CD8-positive, alpha-beta memory T cell (primary cell): Measurements from ENCODE around the gene DTNB. TPM values are rescaled to one million over a fixed set of nuclear protein-coding genes. Genes with fewer than 3 reads are reported as not detected.

Source experiments
- CTCF ChIA-PET: fragments of 350-600 bp; sonication (Branson Sonifier 250); formaldehyde crosslinking; loops from one replicate; lab custom pipeline; 2021; ENCODE audit warnings: antibody characterized with exemption; lab: Charles Lee
- POLR2A ChIA-PET: fragments of 350-600 bp; sonication (Branson Sonifier 250); formaldehyde crosslinking; loops from one replicate; lab custom pipeline; 2021; ENCODE audit warnings: antibody characterized with exemption; lab: Charles Lee
- DNase-seq, 5 donors: peaks; one replicate each; pipeline versions ENCODE4 v3.0.0 to v3.0.0-alpha.2; 2020 to 2022; ENCODE audit warnings: mixed read lengths in 1 of 5
- H3K27ac ChIP-seq: one replicate; pipeline ENCODE4 v1.7.0; 2013; ENCODE audit warnings: low read depth, mild to moderate bottlenecking, low read length, moderate library complexity
- H3K27me3 ChIP-seq: 2 replicates; pipeline ENCODE4 v1.7.0; 2013; ENCODE audit warnings: low read length, mild to moderate bottlenecking; ENCODE audit not compliant: insufficient read depth, poor library complexity, severe bottlenecking
- H3K36me3 ChIP-seq: 2 replicates; pipeline ENCODE4 v1.7.0; 2013; ENCODE audit warnings: mild to moderate bottlenecking, low read length, moderate library complexity; ENCODE audit not compliant: insufficient read depth
- H3K4me1 ChIP-seq: 2 replicates; pipeline ENCODE4 v1.7.0; 2013; ENCODE audit warnings: mild to moderate bottlenecking, low read length, moderate library complexity; ENCODE audit not compliant: insufficient read depth
- H3K4me3 ChIP-seq: 2 replicates; pipeline ENCODE4 v1.7.0; 2013; ENCODE audit warnings: mild to moderate bottlenecking, low read length
- H3K9me3 ChIP-seq: 2 replicates; pipeline ENCODE4 v1.7.0; 2013; ENCODE audit warnings: mild to moderate bottlenecking, low read length
- H3K27ac Mint-ChIP-seq, 8 donors: one replicate each; pipeline ENCODE4 v1.8.0; 2020 to 2021; ENCODE audit warnings: mixed read lengths in 8 of 8, mild to moderate bottlenecking in 6 of 8, inconsistent platforms in 3 of 8, moderate library complexity in 3 of 8
- H3K27me3 Mint-ChIP-seq, 2 donors: one replicate each; pipeline ENCODE4 v1.8.0; 2020 to 2021; ENCODE audit warnings: mixed read lengths in 2 of 2, mild to moderate bottlenecking in 1 of 2, moderate library complexity in 1 of 2
- H3K36me3 Mint-ChIP-seq, 3 donors: one replicate each; pipeline ENCODE4 v1.8.0; 2020 to 2021; ENCODE audit warnings: mixed read lengths in 3 of 3, inconsistent platforms in 1 of 3, mild to moderate bottlenecking in 1 of 3
- H3K4me1 Mint-ChIP-seq, 3 donors: one replicate each; pipeline ENCODE4 v1.8.0; 2020 to 2021; ENCODE audit warnings: mixed read lengths in 3 of 3, inconsistent platforms in 1 of 3, mild to moderate bottlenecking in 1 of 3
- H3K4me3 Mint-ChIP-seq, 7 donors: one replicate each; pipeline ENCODE4 v1.8.0; 2020 to 2021; ENCODE audit warnings: mixed read lengths in 7 of 7, mild to moderate bottlenecking in 6 of 7, moderate library complexity in 4 of 7, inconsistent platforms in 2 of 7
- H3K9me3 Mint-ChIP-seq, 5 donors: one replicate each; pipeline ENCODE4 v1.8.0; 2020 to 2022; ENCODE audit warnings: mixed read lengths in 5 of 5, mild to moderate bottlenecking in 3 of 5, moderate library complexity in 2 of 5, inconsistent platforms in 1 of 5
- polyA plus RNA-seq: library from polyadenylated mRNA; unstranded; fragments of 300-500 nt; fragmentation: Illumina TruSeq; gene quantifications from one replicate; pipeline ENCODE4 v1.2.3, GENCODE V29; 2021
- total RNA-seq, 2 experiments: library from RNA; stranded (reverse); gene quantifications; one replicate each; pipeline ENCODE4 v1.2.3, GENCODE V29; 2021

DTNB gene
- total and polyA plus RNA-seq, 3 experiments from 2014 or later, result 15.2 to 19.4 (median 16.8) TPM

DNA sequence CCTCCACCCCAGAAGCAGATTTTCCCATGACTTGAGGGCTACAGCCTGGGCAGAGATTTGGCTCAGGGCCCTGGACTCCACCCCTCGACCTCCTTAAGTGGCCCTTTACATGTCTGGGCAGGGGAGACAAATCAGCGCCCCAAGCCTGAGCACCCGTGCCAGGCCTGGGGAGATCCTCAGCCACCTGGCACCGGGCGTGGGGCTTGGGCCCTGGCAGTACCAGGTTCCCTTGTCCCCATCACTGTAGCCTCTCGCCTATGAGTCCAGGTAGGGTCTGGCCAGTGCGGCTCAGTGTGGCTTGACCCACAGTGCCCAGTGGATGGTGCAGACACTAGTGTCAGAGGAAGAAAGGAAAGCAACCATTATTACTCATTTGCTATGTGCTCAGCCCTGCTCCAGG lies 309.6 kb downstream of the DTNB start:
- Histone ChIP-seq H3K27ac (no peak overlapping the region), H3K27me3 (no peaks in the 10 kb centered on the region), H3K4me1 (peaks cover 16% of the 10 kb centered on the region), H3K4me3 (no peak overlapping the region), H3K36me3 (no peaks in the 10 kb centered on the region), H3K9me3 (no peaks in the 10 kb centered on the region)
- POLR2A ChIA-PET, result interaction anchor here (2.3 kb wide), 1 partner anchor 90 kb away, joined by 14 read pairs; no protein-coding TSS in a partner anchor
- H3K36me3 Mint-ChIP-seq, result peaks cover 0 to 2% (median 2%) of the 10 kb centered on the region in 3 donors
- no peaks in the 10 kb centered on the region for H3K9me3 Mint-ChIP-seq
- peak overlapping the region in 4 of 8 donors; percentile 22 to 82 (median 65) for H3K27ac Mint-ChIP-seq
- peak overlapping the region in 6 of 7 donors; percentile 47 to 88 (median 58) for H3K4me3 Mint-ChIP-seq
- CTCF ChIA-PET, result interaction anchor here (2.8 to 3.2 kb wide), 2 partner anchors 11 to 49 kb away, joined by 16 to 116 read pairs; no protein-coding TSS in a partner anchor
- no peak for DNase-seq
- H3K27me3 Mint-ChIP-seq, result no peaks in the 10 kb centered on the region
- H3K4me1 Mint-ChIP-seq, result peaks cover 22 to 30% (median 23%) of the 10 kb centered on the region in 3 donors

DNA sequence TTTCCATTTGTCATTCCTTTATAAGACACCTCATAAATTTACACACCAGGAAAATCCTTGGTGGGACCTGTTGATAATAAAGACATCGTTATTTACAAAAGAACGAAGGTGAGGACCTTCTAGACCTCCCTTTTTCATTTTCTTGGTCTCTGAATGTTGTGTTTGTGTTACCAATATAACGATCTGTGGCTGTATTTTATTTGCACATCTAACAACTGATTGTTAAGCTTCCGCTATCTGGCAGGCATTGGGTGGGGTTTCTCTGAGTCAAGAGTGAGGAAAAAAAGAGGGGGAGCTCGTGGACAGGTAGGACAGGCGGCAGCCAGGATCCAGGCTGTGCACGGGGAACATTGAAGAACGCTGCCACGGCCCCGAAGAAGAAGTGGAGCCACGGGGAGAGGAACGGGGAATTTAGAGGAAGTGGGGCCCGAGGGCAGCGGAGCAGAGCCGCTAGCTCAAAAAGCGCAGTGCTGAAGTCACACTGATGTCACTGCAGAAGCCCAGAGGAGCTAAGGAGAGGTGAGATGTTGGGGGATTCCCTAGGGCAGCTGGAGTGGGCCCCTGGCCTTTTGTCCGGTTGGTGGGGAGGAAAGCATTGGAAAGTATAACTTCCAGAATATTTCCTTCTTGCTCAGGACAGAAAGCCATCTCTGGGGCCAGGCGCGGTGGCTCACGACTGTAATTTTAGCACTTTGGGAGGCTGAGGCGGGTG lies 310.8 kb downstream of the DTNB start:
- Mint-ChIP-seq H3K27ac (peak overlapping the region; percentile 84 to 99 (median 94)), H3K4me1 (peaks cover 22 to 30% (median 23%) of the 10 kb centered on the region in 3 donors), H3K36me3 (peaks cover 0 to 2% (median 2%) of the 10 kb centered on the region in 3 donors), H3K4me3 (peak overlapping the region; percentile 86 to 95 (median 92)), H3K27me3 (no peaks in the 10 kb centered on the region), H3K9me3 (no peaks in the 10 kb centered on the region)
- peak; percentile 57 to 76 (median 58) for DNase-seq
- no peaks in the 10 kb centered on the region for H3K27me3 ChIP-seq
- POLR2A ChIA-PET, result interaction anchor here (0.6 to 2.3 kb wide), 20 partner anchors 11 to 1436 kb away, joined by 3 to 25 read pairs (median 4); partner anchors contain the start of gene ATAD2B
- H3K4me3 ChIP-seq, result peak overlapping the region; percentile 88
- H3K9me3 ChIP-seq, result no peaks in the 10 kb centered on the region
- peak overlapping the region; percentile 69 for H3K27ac ChIP-seq
- H3K4me1 ChIP-seq, result peaks cover 16% of the 10 kb centered on the region
- no peaks in the 10 kb centered on the region for H3K36me3 ChIP-seq
- CTCF ChIA-PET, result interaction anchor here (0.6 to 3.2 kb wide), 40 partner anchors 9 to 380 kb away, joined by 3 to 116 read pairs (median 6); partner anchors contain the start of gene DNMT3A

DNA sequence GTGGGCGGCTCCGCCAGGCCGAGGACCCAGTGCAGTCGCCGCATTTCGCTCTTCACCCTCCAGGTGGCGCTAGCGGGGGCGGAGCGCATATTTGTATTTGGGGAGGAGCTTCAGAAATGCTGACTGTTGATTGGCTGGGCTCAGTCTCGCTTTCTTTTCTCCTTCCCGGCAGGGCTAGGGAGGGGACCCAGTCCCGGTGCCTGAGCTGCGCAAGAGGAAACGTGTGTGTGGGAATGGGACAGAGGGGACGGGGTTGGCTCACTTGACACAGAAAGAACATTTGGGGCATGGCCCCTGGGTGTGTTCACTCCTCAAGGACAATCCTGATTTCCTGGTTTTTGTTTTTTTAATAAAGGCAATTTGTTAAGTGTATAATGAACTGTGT lies 311.3 kb downstream of the DTNB start:
- H3K9me3 ChIP-seq, result no peaks in the 10 kb centered on the region
- DNase-seq, result peak; percentile 88 to 95 (median 92)
- Mint-ChIP-seq H3K27ac (peak overlapping the region; percentile 84 to 99 (median 94)), H3K36me3 (peaks cover 0 to 2% (median 2%) of the 10 kb centered on the region in 3 donors), H3K4me3 (peak overlapping the region; percentile 86 to 95 (median 92)), H3K9me3 (no peaks in the 10 kb centered on the region), H3K4me1 (peaks cover 22 to 30% (median 23%) of the 10 kb centered on the region in 3 donors), H3K27me3 (no peaks in the 10 kb centered on the region)
- no peaks in the 10 kb centered on the region for H3K36me3 ChIP-seq
- peak overlapping the region; percentile 88 for H3K4me3 ChIP-seq
- ChIA-PET POLR2A (interaction anchor here (0.6 to 2.3 kb wide), 15 partner anchors 11 to 1435 kb away, joined by 3 to 25 read pairs (median 5); partner anchors contain the start of gene ATAD2B), CTCF (interaction anchor here (0.6 to 3.2 kb wide), 39 partner anchors 9 to 380 kb away, joined by 3 to 116 read pairs (median 6); partner anchors contain the start of gene DNMT3A)
- peaks cover 16% of the 10 kb centered on the region for H3K4me1 ChIP-seq
- H3K27ac ChIP-seq, result peak overlapping the region; percentile 69
- no peaks in the 10 kb centered on the region for H3K27me3 ChIP-seq

DNA sequence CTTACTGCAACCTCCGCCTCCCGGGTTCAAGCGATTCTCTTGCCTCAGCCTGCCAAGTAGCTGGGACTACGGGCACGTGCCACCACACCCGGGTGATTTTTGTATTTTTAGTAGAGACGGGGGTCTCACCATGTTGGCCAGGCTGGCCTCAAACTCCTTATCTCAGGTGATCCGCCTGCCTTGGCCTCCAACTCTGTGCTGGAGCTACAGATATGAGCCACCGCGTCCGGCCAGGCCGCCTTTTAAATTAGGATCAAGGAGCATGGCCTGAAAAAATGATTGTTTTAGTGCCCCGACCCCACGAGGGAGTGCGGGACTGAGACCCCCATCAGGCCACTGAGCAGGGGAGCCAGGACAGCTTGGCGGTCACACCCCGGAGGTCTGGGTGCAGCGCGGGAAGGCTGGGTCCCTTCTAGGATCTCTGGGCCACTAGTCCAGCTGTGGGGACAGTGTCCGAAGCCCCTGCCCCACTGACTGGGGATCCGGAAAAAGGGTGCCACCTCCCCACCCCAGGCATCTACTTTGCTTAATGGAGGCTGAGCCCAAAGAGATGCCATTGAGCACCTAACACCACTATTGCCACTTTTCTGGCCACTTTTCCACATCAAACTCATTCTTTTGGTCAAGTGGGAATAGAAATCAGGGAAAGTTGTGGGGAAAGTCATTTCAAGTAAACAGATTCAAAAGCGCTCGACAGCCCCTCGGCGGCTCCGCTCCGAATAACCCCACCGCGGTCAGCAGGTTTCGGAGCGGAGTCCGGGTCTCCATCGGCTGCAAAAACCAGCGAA lies 311.9 kb downstream of the DTNB start:
- ChIA-PET CTCF (interaction anchor here (0.6 to 3.2 kb wide), 35 partner anchors 8 to 379 kb away, joined by 3 to 116 read pairs (median 6); partner anchors contain the start of gene DNMT3A), POLR2A (interaction anchor here (0.6 to 2.3 kb wide), 13 partner anchors 12 to 110 kb away, joined by 3 to 25 read pairs (median 6); no protein-coding TSS in a partner anchor)
- Histone ChIP-seq H3K9me3 (no peaks in the 10 kb centered on the region), H3K36me3 (no peaks in the 10 kb centered on the region), H3K27ac (no peak overlapping the region), H3K4me3 (peak overlapping the region; percentile 33), H3K27me3 (no peaks in the 10 kb centered on the region), H3K4me1 (peaks cover 16% of the 10 kb centered on the region)
- DNase-seq, result no peak
- H3K27me3 Mint-ChIP-seq, result peaks cover 0 to 1% of the 10 kb centered on the region in 2 donors
- H3K27ac Mint-ChIP-seq, result peak overlapping the region in 4 of 8 donors; percentile 84 to 99 (median 94)
- peak overlapping the region; percentile 86 to 95 (median 92) for H3K4me3 Mint-ChIP-seq
- no peaks in the 10 kb centered on the region for H3K9me3 Mint-ChIP-seq
- peaks cover 22 to 30% (median 23%) of the 10 kb centered on the region in 3 donors for H3K4me1 Mint-ChIP-seq
- H3K36me3 Mint-ChIP-seq, result peaks cover 0 to 2% (median 2%) of the 10 kb centered on the region in 3 donors

DNA sequence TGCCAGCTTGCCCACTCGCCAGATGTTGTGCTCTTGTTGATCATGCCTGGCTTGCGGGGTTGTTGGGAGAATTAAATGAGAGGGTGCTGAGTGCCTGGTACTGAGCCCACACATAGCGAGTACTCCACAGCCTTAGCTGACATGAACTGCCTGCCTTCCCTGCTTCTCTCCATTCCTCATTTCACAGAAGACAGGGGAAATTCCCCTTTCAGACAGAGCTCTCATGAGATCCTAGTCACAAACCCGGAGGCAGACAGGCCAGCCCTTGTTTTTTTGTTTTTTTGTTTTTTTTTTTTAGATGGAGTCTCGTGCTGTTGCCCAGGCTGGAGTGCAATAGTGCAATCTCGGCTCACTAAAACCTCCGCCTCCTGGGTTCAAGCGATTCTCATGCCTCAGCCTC lies 314.5 kb downstream of the DTNB start:
- Mint-ChIP-seq H3K4me3 (no peak overlapping the region), H3K27ac (no peak overlapping the region), H3K36me3 (peaks cover 0 to 2% (median 0%) of the 10 kb centered on the region in 3 donors), H3K4me1 (peaks cover 12 to 18% (median 15%) of the 10 kb centered on the region in 3 donors), H3K27me3 (peaks cover 1 to 4% of the 10 kb centered on the region in 2 donors), H3K9me3 (no peaks in the 10 kb centered on the region)
- ChIA-PET POLR2A (no interaction called here), CTCF (no interaction called here)
- H3K4me1 ChIP-seq, result peaks cover 16% of the 10 kb centered on the region
- no peak for DNase-seq
- no peaks in the 10 kb centered on the region for H3K36me3 ChIP-seq
- no peak overlapping the region for H3K4me3 ChIP-seq
- no peaks in the 10 kb centered on the region for H3K27me3 ChIP-seq
- H3K9me3 ChIP-seq, result no peaks in the 10 kb centered on the region
- H3K27ac ChIP-seq, result no peak overlapping the region

DNA sequence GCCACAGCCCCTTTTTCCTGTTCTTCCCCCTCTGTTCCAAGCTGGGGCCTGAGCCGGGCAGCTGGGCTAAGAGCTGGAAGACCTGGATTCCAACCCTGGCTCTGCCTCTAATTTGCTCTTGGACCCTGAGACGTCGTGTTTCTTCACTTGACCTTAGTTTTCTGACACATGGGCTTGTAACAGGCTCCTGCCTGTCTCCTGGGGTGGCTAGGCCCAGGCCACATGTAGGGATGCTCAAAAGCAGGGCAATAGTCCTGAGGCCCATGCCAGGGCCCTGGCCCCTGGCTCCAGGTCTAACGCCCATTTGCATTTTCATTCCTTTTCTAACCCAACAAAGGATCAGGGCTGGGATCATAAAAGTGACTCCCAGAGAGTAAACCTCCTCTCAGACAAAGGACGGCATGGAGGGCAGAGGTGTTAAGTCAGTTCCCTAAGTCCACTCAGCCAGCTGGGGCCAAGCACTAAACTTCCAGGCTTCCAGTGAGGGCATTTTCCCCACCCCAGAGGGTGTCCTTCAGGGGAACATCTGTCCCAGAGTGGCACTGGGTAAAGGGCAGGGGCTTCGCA lies 315.0 kb downstream of the DTNB start:
- no peaks in the 10 kb centered on the region for H3K9me3 ChIP-seq
- H3K27me3 ChIP-seq, result no peaks in the 10 kb centered on the region
- H3K27ac ChIP-seq, result no peak overlapping the region
- H3K4me1 ChIP-seq, result peaks cover 11% of the 10 kb centered on the region
- H3K4me3 Mint-ChIP-seq, result peak overlapping the region in 1 of 7 donors; percentile 21
- H3K27me3 Mint-ChIP-seq, result peaks cover 1 to 4% of the 10 kb centered on the region in 2 donors
- DNase-seq, result no peak
- no peak overlapping the region for H3K4me3 ChIP-seq
- ChIA-PET CTCF (no interaction called here), POLR2A (no interaction called here)
- H3K27ac Mint-ChIP-seq, result peak overlapping the region in 2 of 8 donors; percentile 43 to 84
- H3K4me1 Mint-ChIP-seq, result peaks cover 7 to 13% (median 10%) of the 10 kb centered on the region in 3 donors
- H3K9me3 Mint-ChIP-seq, result no peaks in the 10 kb centered on the region
- peaks cover 0 to 2% (median 0%) of the 10 kb centered on the region in 3 donors for H3K36me3 Mint-ChIP-seq
- H3K36me3 ChIP-seq, result no peaks in the 10 kb centered on the region

DNA sequence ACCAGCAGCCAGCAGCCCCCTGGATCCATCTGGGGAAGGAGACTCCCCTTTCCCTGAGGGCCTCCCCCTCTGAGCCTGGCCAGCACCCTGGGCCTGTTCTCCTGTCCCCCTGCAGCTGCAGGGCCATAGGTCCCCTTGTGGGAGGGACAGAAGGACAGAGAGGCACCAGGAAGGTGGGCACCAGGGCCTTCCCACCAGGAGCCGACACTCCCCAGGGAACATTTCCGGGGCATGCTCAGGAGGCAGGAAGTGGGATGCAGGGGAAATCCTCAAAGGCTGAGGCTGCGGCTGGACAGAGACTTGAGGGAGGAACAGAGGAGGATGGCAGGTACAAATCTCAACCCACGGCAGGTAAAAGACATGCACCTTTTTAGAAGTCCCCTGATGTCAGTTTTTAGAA lies 317.3 kb downstream of the DTNB start:
- H3K27me3 ChIP-seq, result no peaks in the 10 kb centered on the region
- no peaks in the 10 kb centered on the region for H3K36me3 ChIP-seq
- ChIA-PET CTCF (interaction anchor here (0.9 kb wide), 1 partner anchor 11 kb away, joined by 4 read pairs; no protein-coding TSS in a partner anchor), POLR2A (no interaction called here)
- DNase-seq, result peak in 1 of 5 donors; percentile 39
- Mint-ChIP-seq H3K4me1 (peaks cover 0 to 6% (median 0%) of the 10 kb centered on the region in 3 donors), H3K36me3 (peaks cover 0 to 6% (median 2%) of the 10 kb centered on the region in 3 donors), H3K9me3 (no peaks in the 10 kb centered on the region), H3K27me3 (peaks cover 8 to 13% of the 10 kb centered on the region in 2 donors), H3K4me3 (no peak overlapping the region), H3K27ac (no peak overlapping the region)
- H3K9me3 ChIP-seq, result no peaks in the 10 kb centered on the region
- H3K4me1 ChIP-seq, result no peaks in the 10 kb centered on the region
- no peak overlapping the region for H3K4me3 ChIP-seq
- H3K27ac ChIP-seq, result no peak overlapping the region
